Endodermal cell (in vitro differentiated cells): Measurements from ENCODE around the gene LSAMP. TPM values are rescaled to one million over a fixed set of nuclear protein-coding genes. Genes with fewer than 3 reads are reported as not detected.

Source experiments
- DNase-seq: peaks from one replicate; pipeline ENCODE4 v3.0.0-alpha.2; 2017
- H3K27ac ChIP-seq: 2 replicates; pipeline ENCODE4 v1.5.1; 2013; ENCODE audit warnings: mild to moderate bottlenecking, low read depth, low read length, moderate library complexity
- H3K27me3 ChIP-seq: 2 replicates; pipeline ENCODE4 v1.6.1; 2013; ENCODE audit warnings: mild to moderate bottlenecking, low read length, moderate library complexity; ENCODE audit not compliant: insufficient read depth, control insufficient read depth, poor library complexity, severe bottlenecking
- H3K36me3 ChIP-seq: 2 replicates; pipeline ENCODE4 v1.7.0; 2013; ENCODE audit warnings: mild to moderate bottlenecking, low read length, moderate library complexity; ENCODE audit not compliant: control insufficient read depth, insufficient read depth
- H3K4me1 ChIP-seq: one replicate; pipeline ENCODE4 v1.7.0; 2013; ENCODE audit warnings: low read length; ENCODE audit not compliant: control insufficient read depth, insufficient read depth
- H3K4me3 ChIP-seq: 2 replicates; pipeline ENCODE4 v1.5.1; 2013; ENCODE audit warnings: mild to moderate bottlenecking, low read length, moderate library complexity
- H3K9ac ChIP-seq: 2 replicates; pipeline ENCODE4 v1.6.1; 2013; ENCODE audit warnings: mild to moderate bottlenecking, low read length, moderate library complexity; ENCODE audit not compliant: poor library complexity, severe bottlenecking; ENCODE audit errors: extremely low read depth
- H3K9me3 ChIP-seq: 2 replicates; pipeline ENCODE4 v1.6.1; 2013; ENCODE audit warnings: mild to moderate bottlenecking, low read length, moderate library complexity; ENCODE audit not compliant: control insufficient read depth
- H3K27ac Mint-ChIP-seq: 2 replicates; pipeline ENCODE4 v1.8.0; 2020; ENCODE audit warnings: mixed read lengths
- H3K27me3 Mint-ChIP-seq: 2 replicates; pipeline ENCODE4 v1.8.0; 2021; ENCODE audit warnings: mild to moderate bottlenecking, mixed read lengths; ENCODE audit not compliant: insufficient read depth
- H3K36me3 Mint-ChIP-seq: 2 replicates; pipeline ENCODE4 v1.8.0; 2020; ENCODE audit warnings: low read depth, mixed read lengths
- H3K4me1 Mint-ChIP-seq: 2 replicates; pipeline ENCODE4 v1.8.0; 2020; ENCODE audit warnings: mixed read lengths
- H3K4me3 Mint-ChIP-seq: 2 replicates; pipeline ENCODE4 v1.8.0; 2020; ENCODE audit warnings: mild to moderate bottlenecking, moderate library complexity, mixed read lengths
- H3K9me3 Mint-ChIP-seq: 2 replicates; pipeline ENCODE4 v1.8.0; 2020; ENCODE audit warnings: mild to moderate bottlenecking, mixed read lengths
- CTCF ChIP-seq: fragments of 200-600 bp; sonication (generic); conservative IDR thresholded peaks from 2 replicates; pipeline ENCODE4 v1.5.0; 2021; ENCODE audit warnings: antibody characterized with exemption, mild to moderate bottlenecking
- WGBS, 2 experiments: methylation state at CpG; one replicate each; pipeline versions ENCODE4 v1.1.5 to v1.1.7; 2013; ENCODE audit warnings: missing lambda C conversion rate in 2 of 2, mixed read lengths in 1 of 2; ENCODE audit not compliant: insufficient coverage in 1 of 2, insufficient read length in 1 of 2; 5-methylcytosine and 5-hydroxymethylcytosine counted together
- total RNA-seq, 2 donors: library from RNA; stranded (reverse); fragmentation: NEBNext Ultra II Directional in 1 of 2; extraction: Animal tissue kit (Norgen Biotek cat#: 25700) in 1 of 2; gene quantifications; 2 replicates in 1 of 2; 3 replicates in 1 of 2; pipeline ENCODE4 v1.2.1, GENCODE V29; 2021

Gene LSAMP
- total RNA-seq, 2 donors from 2014 or later = 4.4 to 10.2 TPM

- Histone ChIP-seq H3K27ac (no peak overlapping the region), H3K4me3 (no peak overlapping the region), H3K4me1 (no peaks in the 10 kb centered on the region), H3K36me3 (no peaks in the 10 kb centered on the region), H3K9ac (no peak overlapping the region), H3K9me3 (no peaks in the 10 kb centered on the region), H3K27me3 (no peaks in the 10 kb centered on the region)
- H3K4me3 Mint-ChIP-seq = no peak overlapping the region
- DNase-seq = no peak
- TF ChIP-seq CTCF = no peak
- no peak overlapping the region for H3K27ac Mint-ChIP-seq
- peaks cover 3% of the 10 kb centered on the region for H3K27me3 Mint-ChIP-seq
- no peaks in the 10 kb centered on the region for H3K36me3 Mint-ChIP-seq
- WGBS, 2 experiments = 64% methylated on average over 2 of the region's 2 CpGs; no CpG with 5 or more reads in 1 of the 2 experiments
- H3K4me1 Mint-ChIP-seq = peaks cover 14% of the 10 kb centered on the region
- H3K9me3 Mint-ChIP-seq = no peaks in the 10 kb centered on the region
Observed at GRCh38 chr3:116388867-116389385, 56.4 kb downstream of the LSAMP start.

GRCh38 chr3:116386168-116386567, 59.1 kb downstream of the LSAMP start:
- no peak overlapping the region for H3K4me3 Mint-ChIP-seq
- no peak overlapping the region for H3K4me3 ChIP-seq
- H3K9ac ChIP-seq = no peak overlapping the region
- no peaks in the 10 kb centered on the region for H3K9me3 ChIP-seq
- no peak overlapping the region for H3K27ac ChIP-seq
- no peaks in the 10 kb centered on the region for H3K9me3 Mint-ChIP-seq
- H3K27me3 Mint-ChIP-seq = peaks cover 3% of the 10 kb centered on the region
- TF ChIP-seq CTCF = peak; percentile 36
- no peaks in the 10 kb centered on the region for H3K27me3 ChIP-seq
- H3K36me3 ChIP-seq = no peaks in the 10 kb centered on the region
- 86 to 100% methylated on average over 2 of the region's 2 CpGs for WGBS, 2 experiments
- H3K27ac Mint-ChIP-seq = no peak overlapping the region
- peaks cover 20% of the 10 kb centered on the region for H3K4me1 Mint-ChIP-seq
- DNase-seq = no peak
- no peaks in the 10 kb centered on the region for H3K36me3 Mint-ChIP-seq
- no peaks in the 10 kb centered on the region for H3K4me1 ChIP-seq

- Histone ChIP-seq H3K9ac (no peak overlapping the region), H3K4me3 (no peak overlapping the region), H3K27me3 (no peaks in the 10 kb centered on the region), H3K4me1 (no peaks in the 10 kb centered on the region), H3K36me3 (no peaks in the 10 kb centered on the region), H3K27ac (no peak overlapping the region), H3K9me3 (no peaks in the 10 kb centered on the region)
- 80% methylated on average over 2 of the region's 2 CpGs; no CpG with 5 or more reads in 1 of the 2 experiments for WGBS, 2 experiments
- Mint-ChIP-seq H3K4me3 (no peak overlapping the region), H3K27me3 (peaks cover 3% of the 10 kb centered on the region), H3K36me3 (no peaks in the 10 kb centered on the region), H3K9me3 (no peaks in the 10 kb centered on the region), H3K4me1 (peaks cover 17% of the 10 kb centered on the region), H3K27ac (no peak overlapping the region)
- TF ChIP-seq CTCF = no peak
- DNase-seq = no peak
Observed at GRCh38 chr3:116384717-116385116, 60.6 kb downstream of the LSAMP start.
